NCI-H2029 treated with DMSO at 0.1 percent for 48 hours (cell line): Measurements from ENCODE around the gene SLC8B1.
"Not testable (repeated sequence)": the region's sequence is repeated elsewhere in the genome, so short reads cannot be mapped to it uniquely, and the experiment has no call there.

ENCODE experiments used
- DNase-seq: peaks from one replicate; lab custom pipeline; 2025; lab: John Stamatoyannopoulos, UW

The SLC8B1 gene

GRCh38 chr12:113354192-113354591 is 19.3 kb upstream of the SLC8B1 start:
- not testable (repeated sequence) for DNase-seq

GRCh38 chr12:113351089-113351488 is 16.2 kb upstream of the SLC8B1 start:
- DNase-seq, result no peak

DNA sequence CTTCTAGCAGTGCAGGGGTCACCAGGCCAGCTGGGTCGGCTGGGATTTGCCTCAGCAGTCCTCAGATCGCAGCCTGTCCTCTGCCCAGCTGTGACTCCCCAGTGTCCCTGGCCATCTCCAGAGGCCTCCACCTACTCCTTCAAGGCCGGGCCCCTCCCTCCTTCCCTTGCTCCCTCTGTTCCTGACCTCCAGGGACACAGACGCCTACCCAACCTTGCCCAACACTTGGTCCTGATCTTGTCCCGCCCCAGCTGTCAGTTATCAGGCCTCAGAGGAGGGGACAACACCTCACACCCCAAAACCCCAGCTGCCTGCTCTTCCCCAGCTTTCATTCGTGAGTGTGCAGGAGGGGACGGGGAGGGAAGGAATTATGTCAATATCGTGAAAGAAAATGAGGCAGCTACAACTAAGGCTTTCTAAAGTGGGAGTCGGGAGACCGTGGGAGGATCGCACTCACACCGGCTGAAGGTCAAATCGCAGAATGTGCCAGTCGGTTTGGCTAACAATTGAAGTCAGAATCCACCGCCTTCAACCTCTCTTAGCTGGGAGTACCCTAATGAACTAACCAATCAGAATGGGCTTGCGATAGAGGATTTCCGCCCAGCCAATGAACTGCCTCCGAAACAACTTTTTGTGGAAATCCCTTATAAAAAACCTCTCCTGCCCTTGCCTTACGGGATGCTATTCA is 14.1 kb upstream of the SLC8B1 start:
- DNase-seq, result no peak

DNA sequence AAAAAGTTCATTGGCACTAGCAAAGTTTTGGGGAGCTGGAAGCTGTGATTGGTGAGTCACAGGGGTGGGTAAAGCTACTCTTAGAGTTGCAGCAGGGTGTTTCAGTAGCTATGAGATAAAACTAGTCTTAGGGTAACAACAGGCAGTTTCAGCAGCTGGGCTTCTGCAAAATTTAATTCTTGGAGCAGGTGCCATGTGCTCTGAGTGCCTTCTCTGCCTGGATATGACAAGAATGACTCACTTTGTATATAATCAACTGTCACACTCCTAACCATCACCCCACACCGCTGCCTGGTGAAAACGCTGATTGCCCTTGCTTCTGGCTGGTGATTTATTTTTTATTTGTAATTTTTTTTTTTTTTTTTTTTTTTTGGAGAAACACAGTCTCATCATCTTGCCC is 13.0 kb upstream of the SLC8B1 start:
- DNase-seq, result no peak

DNA sequence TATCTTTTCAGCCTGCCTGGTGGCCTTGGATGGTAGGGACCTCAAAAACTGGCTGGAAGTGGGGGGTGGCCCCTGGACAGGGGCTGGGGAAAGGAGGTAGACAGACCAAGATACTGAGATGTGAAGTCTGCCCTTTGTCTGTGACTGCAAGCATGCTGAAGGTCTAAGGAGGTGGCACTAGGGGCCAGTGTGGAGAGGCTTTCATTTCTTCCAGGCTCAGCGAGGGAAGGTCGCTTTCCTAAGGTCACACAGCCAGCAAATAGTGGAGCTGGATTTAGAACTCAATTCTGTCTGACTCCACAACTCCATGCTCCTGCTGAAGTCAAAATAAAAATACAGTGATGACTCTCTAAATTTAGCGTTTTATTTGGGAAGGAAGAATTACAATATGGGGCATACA is 12.2 kb upstream of the SLC8B1 start:
- no peak for DNase-seq

DNA sequence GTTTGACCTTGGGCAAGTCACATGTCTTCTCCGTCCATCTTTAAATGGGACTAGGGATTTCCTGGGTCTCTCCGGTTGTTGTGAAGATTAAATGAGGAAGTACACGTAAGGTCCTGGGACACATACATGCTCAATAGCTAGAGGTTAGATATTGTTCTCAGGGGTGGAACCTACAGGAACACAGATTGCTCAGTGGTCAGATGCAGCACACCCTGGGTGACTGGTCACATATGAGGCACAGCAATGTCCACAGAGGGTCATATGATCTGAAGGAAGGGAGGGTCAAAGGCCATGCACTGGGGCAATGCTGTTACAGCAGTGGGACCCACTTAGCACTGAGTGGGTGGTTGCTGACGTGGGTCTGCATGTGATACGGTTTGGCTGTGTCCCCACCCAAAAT is 11.4 kb upstream of the SLC8B1 start:
- DNase-seq, result no peak

- DNase-seq, result no peak
Observed at GRCh38 chr12:113345318-113345717, 10.4 kb upstream of the SLC8B1 start.

DNA sequence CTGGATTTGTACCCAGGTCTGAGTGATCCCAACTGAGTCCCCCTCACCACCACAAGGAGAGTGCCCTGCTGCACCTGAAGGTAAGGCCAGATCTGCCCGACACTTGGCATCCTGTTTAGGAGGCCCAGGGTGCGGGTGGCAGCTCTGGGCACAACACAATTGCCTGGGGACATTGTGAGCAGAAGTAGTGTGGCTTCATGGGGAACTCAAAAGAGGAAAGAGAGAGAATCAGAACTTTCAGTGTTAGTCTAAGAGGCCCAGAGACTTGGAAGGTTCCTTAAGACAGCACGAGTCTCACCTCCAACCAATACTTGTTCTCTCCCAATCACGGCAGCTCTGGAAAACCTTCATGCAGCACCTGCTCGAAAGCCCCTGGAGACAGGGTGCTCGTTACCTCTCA is 6.6 kb upstream of the SLC8B1 start:
- DNase-seq, result no peak

DNA sequence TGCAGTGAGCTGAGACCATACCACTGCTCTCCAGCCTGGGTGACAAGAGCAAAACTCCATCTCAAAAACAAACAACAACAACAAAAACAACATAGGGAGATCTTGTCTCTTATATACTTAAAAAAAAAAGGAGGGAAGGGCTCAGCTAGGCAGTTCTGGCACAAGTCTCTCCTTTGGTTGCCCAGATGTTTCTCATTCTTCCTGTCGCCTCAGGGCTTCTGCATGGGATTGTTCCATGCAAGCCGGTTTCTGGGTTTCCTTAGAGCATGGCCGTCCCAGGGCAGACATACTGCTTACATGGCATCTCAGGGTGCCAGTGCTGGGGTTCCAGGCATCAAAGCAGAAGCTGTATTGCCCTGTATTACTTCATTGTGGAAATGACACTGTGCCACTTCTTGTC is 5.2 kb upstream of the SLC8B1 start:
- no peak for DNase-seq

GRCh38 chr12:113339540-113339939 is 4.6 kb upstream of the SLC8B1 start:
- DNase-seq, result no peak

DNA sequence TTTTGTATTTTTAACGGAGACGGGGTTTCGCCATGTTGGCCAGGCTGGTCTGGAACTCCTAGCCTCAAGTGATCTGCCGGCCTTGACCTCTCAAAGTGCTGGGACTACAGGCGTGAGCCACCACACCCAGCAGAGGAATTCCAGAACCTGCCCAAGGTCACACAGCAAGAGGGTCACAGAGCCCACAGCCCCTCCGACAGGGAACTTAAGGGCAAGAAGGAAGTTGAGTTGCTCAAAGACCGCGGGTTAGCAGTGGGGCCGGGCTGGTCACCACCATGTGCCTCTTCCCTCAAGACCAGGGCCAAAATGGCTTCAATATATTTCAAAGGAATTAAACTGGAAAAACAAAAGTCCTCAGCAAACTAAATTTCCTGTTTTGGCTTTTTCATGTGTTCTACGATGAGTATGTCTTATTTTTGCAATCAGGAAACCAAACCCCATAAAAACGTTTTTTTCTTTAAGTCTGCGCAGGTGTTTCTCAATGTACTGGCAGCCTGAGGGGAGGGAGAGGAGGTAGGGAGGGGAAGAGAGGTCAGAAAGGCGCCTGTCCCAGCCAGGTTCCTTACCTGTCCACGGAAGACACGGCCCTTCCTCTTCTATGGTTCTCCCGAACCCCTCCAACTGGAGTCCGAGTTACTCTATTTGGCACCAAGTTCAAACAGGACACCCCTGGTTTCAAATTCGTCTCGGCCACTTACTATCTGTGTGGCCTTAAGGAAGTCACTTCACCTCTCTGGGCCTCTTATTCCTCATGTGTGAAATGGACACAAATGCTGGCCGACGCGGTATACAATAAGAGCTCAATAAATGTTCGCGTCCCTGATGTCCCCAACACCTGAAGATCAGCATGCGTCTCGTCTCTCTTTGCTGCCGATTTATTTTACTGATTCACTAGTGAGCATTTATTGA is 778 bp downstream of the SLC8B1 start:
- no peak for DNase-seq

DNA sequence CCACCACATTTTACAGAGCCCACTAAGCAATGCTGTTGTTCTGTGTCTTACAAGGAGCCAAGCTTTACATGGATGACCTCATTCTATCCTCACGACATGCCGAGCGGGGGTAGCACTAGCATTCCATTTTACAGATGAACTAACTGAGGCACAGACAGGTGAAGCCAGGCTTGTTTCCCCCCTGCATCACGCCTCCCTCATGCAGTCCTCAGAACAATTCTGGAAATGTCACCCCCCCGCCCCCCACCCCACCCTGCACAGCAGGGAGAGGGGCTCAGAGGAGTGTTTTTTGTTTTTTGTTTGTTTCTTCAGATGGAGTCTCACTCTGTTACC is 1.5 kb downstream of the SLC8B1 start:
- DNase-seq, result no peak

GRCh38 chr12:113332688-113333417 is 2.1 kb downstream of the SLC8B1 start:
- DNase-seq, result no peak

GRCh38 chr12:113330505-113330904 is 4.4 kb downstream of the SLC8B1 start:
- DNase-seq, result no peak

GRCh38 chr12:113329791-113330417 is 5.0 kb downstream of the SLC8B1 start:
- no peak for DNase-seq

DNA sequence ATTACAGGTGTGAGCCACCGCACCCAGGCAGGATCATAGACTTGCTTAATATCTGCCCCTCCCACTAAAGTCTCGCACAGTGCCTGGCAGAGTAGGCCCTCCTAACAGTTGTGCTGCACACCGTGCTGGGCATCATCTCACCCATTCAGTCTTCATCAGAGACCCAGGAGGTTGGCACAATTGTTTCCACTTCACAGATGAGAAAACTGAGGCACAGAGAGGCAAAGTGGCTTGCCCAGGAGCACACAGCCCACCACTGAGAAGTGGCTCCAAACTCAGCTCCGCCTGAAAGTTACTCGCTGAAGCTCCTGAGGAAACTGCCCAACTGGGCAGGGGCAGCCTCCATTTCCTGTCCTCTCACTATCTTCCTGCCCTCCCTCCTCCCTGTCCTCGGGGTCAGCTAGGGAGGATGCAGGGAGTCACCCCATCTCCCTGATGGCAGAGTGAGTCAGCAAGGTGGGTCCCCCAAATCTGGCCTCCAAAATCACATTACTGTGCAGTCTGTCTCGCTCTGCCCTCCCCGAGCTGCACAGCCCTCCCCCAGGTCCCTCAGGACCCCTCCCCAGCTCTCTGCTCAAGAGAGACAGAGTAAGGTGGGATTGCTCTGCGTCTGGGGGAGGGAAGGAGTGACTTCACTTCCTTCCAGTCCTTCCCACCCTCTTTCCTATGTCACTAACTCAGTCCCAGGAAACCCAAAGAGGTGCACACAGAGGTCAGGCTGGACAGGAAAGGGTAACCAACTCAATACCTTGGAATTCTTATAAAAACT is 5.7 kb downstream of the SLC8B1 start:
- DNase-seq, result no peak

DNA sequence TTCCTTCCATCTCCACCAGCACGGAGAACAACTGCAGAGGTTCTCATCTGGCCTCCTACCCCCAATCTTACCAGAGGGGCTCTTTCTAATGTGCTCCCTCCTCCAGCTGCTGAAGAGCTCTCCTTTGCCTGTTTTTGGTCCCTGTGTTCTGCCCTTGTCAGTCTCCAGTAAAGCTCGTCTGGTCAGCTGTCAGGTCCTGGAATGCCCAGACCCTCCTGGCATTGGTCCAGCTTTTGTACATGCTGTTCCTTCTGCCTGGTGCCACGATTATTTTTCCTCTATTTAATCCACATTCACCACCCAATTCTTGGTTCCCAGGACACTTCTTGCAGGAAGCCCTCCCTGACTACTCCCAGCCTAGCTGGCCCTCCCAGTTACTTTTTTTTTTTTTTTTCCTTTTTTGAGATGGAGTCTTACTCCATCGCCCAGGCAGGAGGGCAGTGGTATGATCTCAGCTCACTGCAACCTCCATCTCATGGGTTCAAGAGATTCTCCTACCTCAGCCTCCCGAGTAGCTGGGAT is 6.5 kb downstream of the SLC8B1 start:
- no peak for DNase-seq

DNA sequence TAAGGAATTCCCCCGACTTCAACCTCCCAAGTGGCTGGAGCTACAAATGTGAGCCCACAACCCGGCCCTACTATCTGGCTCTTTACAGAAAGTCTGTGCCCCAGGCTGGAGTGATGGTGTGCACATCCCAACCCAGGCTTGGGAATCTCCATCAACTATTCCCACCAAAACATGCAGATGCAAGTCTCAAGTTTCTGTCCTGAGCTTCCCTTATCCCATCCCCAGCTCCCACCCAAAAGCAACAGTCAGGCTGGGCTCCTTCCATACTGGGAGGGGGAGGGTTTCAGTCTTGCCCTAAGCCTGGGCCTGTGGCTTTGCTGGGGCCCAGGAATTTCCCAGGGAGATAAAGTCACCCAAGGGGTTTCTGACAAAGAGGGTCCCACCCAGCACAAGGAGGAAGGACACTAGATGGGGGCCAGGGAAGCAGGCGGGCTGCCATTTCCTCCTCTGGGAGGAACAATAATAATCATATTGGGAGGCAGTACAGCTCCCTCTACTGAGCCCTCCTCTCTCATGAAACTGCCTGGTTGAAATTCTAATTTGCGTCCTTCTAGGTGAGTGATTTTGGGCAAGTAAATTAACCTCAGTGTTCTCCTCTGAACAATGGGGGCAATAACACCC is 8.0 kb downstream of the SLC8B1 start:
- DNase-seq, result no peak

DNA sequence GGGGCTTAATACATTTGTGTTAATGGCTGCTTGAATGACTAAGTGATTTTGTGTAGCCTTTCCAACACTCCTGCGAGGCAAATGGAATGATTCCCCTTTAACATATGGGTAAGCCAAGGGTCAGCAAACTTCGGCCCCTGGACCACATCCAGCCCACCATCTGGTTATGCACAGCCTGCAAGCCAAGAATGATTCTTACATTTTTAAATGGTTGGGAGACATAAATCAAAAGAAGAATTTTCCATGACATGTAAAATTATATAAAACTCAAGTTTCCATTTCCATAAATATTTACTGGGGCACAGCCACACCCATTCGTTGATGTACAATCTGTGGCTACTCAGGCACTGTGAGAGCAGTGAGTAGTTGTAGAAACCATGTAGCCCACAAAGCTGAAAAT is 9.0 kb downstream of the SLC8B1 start:
- DNase-seq, result no peak

DNA sequence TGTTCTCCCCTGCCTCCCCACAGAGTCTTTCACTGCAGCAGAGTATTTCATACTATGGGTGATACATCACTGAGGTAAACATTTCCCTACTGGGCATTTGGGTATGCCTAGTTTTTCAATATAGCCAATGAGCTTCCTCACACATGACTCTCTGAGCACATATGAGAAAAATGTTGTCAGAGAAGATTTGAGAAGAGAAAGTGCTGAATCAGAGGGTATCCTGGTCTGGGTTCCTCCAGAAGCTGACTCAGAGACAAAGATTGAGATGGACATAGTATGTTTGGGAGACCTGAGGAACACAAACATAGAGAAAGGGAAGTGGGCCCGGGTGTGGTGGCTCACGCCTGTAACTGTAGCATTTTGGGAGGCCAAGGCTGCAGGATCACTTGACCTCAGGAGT is 12.6 kb downstream of the SLC8B1 start:
- DNase-seq, result no peak

- no peak for DNase-seq
Observed at GRCh38 chr12:113320401-113320800, 14.5 kb downstream of the SLC8B1 start.
